Hepatocyte (in vitro differentiated cells): ENCODE measurements around the gene RAB3C.

ENCODE experiments used
- CTCF ChIP-seq: fragments of 200-600 bp; sonication (generic); IDR thresholded peaks from 2 replicates; pipeline ENCODE4 v1.5.1; 2016; ENCODE audit warnings: antibody characterized with exemption, mild to moderate bottlenecking; ENCODE audit not compliant: poor library complexity
- EZH2 ChIP-seq: fragments of 200-600 bp; sonication (generic); IDR thresholded peaks from 2 replicates; pipeline ENCODE4 v1.6.1; 2016; ENCODE audit warnings: antibody characterized with exemption, mild to moderate bottlenecking, borderline replicate concordance
- EZH2phosphoT487 ChIP-seq: fragments of 200-600 bp; sonication (generic); IDR thresholded peaks from one replicate; pipeline ENCODE4 v1.6.1; 2018; ENCODE audit warnings: antibody characterized with exemption, mild to moderate bottlenecking, low read depth, moderate library complexity; ENCODE audit not compliant: unreplicated experiment, severe bottlenecking

GRCh38 chr5:58631895-58632294, 49.0 kb downstream of the RAB3C start:
- TF ChIP-seq CTCF, result no peak
- TF ChIP-seq EZH2, result no peak
- no peak for TF ChIP-seq EZH2phosphoT487
